Psoas muscle (tissue), 8 donors: Measurements from ENCODE around the gene COL17A1. TPM values are rescaled to one million over a fixed set of nuclear protein-coding genes. Genes with fewer than 3 reads are reported as not detected.

ENCODE experiments used
- ATAC-seq, 4 donors: fragments of 200-7000 bp; cut with Tn5 transposase; one replicate each; pipeline ENCODE4 v1.9.1; 2020; ENCODE audit warnings: moderate library complexity in 3 of 4, mild to moderate bottlenecking in 2 of 4
- DNase-seq, 2 donors: peaks; one replicate each; pipeline ENCODE4 v3.0.0-alpha.2; 2020
- H3K27ac ChIP-seq: fragments of 200-600 bp; one replicate; pipeline ENCODE4 v1.8.0; 2022
- H3K27me3 ChIP-seq, 3 donors: fragments of 200-600 bp in 1 of 3; one replicate each; pipeline versions ENCODE4 v1.6.1 to v1.8.0; 2013 to 2022; ENCODE audit warnings: low read length in 2 of 3, mild to moderate bottlenecking in 2 of 3, moderate library complexity in 1 of 3; ENCODE audit not compliant: insufficient read depth in 3 of 3
- H3K36me3 ChIP-seq, 2 donors: fragments of 200-600 bp in 1 of 2; one replicate each; pipeline versions ENCODE4 v1.6.1 to v1.8.0; 2013 to 2022; ENCODE audit warnings: low read depth in 1 of 2, mild to moderate bottlenecking in 1 of 2, moderate library complexity in 1 of 2; ENCODE audit not compliant: insufficient read depth in 1 of 2
- H3K4me1 ChIP-seq: fragments of 200-600 bp; one replicate; pipeline ENCODE4 v1.8.0; 2022
- H3K4me3 ChIP-seq: fragments of 200-600 bp; one replicate; pipeline ENCODE4 v1.8.0; 2022; ENCODE audit warnings: mild to moderate bottlenecking
- H3K9me3 ChIP-seq: fragments of 200-600 bp; one replicate; pipeline ENCODE4 v1.8.0; 2022
- WGBS, 3 donors: extraction: QIAGEN DNeasy Blood & Tissue Kit; methylation state at CpG; one replicate each; pipeline versions ENCODE4 v1.1.6 to v1.1.7; 2013; 5-methylcytosine and 5-hydroxymethylcytosine counted together
- intact Hi-C, 2 donors: fragments of 100-400 bp; cut with DNase I; formaldehyde crosslinking; loops; one replicate each; pipeline versions ENCODE4 v1.11.0 to v1.14.2; 2022
- polyA plus RNA-seq, 3 donors: library from polyadenylated mRNA; stranded (reverse); fragments of 200-250 nt; gene quantifications; one replicate each; pipeline ENCODE4 v1.2.3, GENCODE V29; 2013
- total RNA-seq, 4 donors: library from RNA; stranded (reverse); fragmentation: NEBNext Ultra II Directional in 2 of 4; extraction: Animal tissue kit (Norgen Biotek cat#: 25700) in 2 of 4; gene quantifications; one replicate each; pipeline versions ENCODE4 v1.2.1 to v1.2.4, GENCODE V29; 2021 to 2023
- TF ChIP-seq, protein P1 (sequence below): fragments of 200-600 bp; IDR thresholded peaks from one replicate; pipeline ENCODE4 v1.8.0; 2022; ENCODE audit warnings: antibody characterized with exemption
- donor health status: healthy with polysubstance abuse.
- donor health status: DM: no; HTN: no; CAD: no; lungs with moderate emphysema.
- donor health status: Bipolar disorder and iron deficiency.
- donor health status: healthy.
- donor health status: DM: yes; HTN: yes; CAD: no.
- donor health status: DM: no; HTN: no; CAD: no.
- donor health status: DM: no; HTN: no; CAD: no.
- donor health status: DM: yes; HTN: yes; CAD: no.

The COL17A1 gene
- total and polyA plus RNA-seq, 7 donors, result 0.01 to 0.18 (median 0.06) TPM; not detected in 3

DNA sequence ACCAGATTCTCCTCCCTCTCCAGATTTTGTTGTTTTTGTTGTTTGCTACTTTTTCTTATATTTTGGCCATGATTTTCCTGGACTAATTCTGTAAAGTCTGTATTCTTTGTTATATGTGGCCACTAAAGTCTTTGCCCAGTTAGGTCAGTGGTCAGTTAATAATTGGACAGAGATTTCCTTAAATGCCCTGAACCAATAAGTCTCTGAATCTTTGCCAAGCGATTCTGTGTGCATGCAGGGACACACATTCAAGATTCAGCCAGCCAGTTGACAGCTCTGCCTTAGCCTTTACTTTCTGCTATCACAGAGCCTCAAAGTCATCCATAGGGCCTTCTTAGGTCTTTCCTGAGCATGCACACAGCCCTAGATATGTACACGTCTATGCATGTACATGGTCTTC, 11.0 kb upstream of the COL17A1 start:
- intact Hi-C loops, result no loop called here
- TF ChIP-seq, protein P1, sequence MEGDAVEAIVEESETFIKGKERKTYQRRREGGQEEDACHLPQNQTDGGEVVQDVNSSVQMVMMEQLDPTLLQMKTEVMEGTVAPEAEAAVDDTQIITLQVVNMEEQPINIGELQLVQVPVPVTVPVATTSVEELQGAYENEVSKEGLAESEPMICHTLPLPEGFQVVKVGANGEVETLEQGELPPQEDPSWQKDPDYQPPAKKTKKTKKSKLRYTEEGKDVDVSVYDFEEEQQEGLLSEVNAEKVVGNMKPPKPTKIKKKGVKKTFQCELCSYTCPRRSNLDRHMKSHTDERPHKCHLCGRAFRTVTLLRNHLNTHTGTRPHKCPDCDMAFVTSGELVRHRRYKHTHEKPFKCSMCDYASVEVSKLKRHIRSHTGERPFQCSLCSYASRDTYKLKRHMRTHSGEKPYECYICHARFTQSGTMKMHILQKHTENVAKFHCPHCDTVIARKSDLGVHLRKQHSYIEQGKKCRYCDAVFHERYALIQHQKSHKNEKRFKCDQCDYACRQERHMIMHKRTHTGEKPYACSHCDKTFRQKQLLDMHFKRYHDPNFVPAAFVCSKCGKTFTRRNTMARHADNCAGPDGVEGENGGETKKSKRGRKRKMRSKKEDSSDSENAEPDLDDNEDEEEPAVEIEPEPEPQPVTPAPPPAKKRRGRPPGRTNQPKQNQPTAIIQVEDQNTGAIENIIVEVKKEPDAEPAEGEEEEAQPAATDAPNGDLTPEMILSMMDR, result no peak
- Histone ChIP-seq H3K4me1 (no peaks in the 10 kb centered on the region), H3K4me3 (no peak overlapping the region), H3K27me3 (no peaks in the 10 kb centered on the region), H3K36me3 (no peaks in the 10 kb centered on the region), H3K27ac (no peak overlapping the region), H3K9me3 (peaks cover 4% of the 10 kb centered on the region)
- WGBS, 3 donors, result 89 to 93% (median 92%) methylated on average over 2 of the region's 2 CpGs
- no peak for DNase-seq
- ATAC-seq, result no peak

- Histone ChIP-seq H3K27me3 (peaks cover 0 to 2% (median 0%) of the 10 kb centered on the region in 3 donors), H3K9me3 (peaks cover 4% of the 10 kb centered on the region), H3K4me1 (no peaks in the 10 kb centered on the region), H3K4me3 (no peak overlapping the region), H3K27ac (no peak overlapping the region), H3K36me3 (no peaks in the 10 kb centered on the region)
- ATAC-seq (no peak), DNase-seq (no peak)
- TF ChIP-seq, protein P1, result no peak
- intact Hi-C loops, result no loop called here
These were observed 7.1 kb upstream of the COL17A1 start for GRCh38 chr10:104092749-104093148.

- Histone ChIP-seq H3K27me3 (peaks cover 0 to 2% (median 0%) of the 10 kb centered on the region in 3 donors), H3K36me3 (no peaks in the 10 kb centered on the region), H3K4me3 (no peak overlapping the region), H3K9me3 (peaks cover 4% of the 10 kb centered on the region), H3K27ac (no peak overlapping the region), H3K4me1 (no peaks in the 10 kb centered on the region)
- ATAC-seq, result no peak
- WGBS, 3 donors, result 56 to 71% (median 65%) methylated on average over 2 of the region's 2 CpGs
- intact Hi-C loops, result no loop called here
- no peak for DNase-seq
- TF ChIP-seq, protein P1, result no peak
These were observed 4.9 kb upstream of the COL17A1 start for GRCh38 chr10:104090611-104091010.

GRCh38 chr10:104089621-104090020, 3.9 kb upstream of the COL17A1 start:
- Histone ChIP-seq H3K4me1 (no peaks in the 10 kb centered on the region), H3K27ac (no peak overlapping the region), H3K9me3 (peaks cover 4% of the 10 kb centered on the region), H3K36me3 (no peaks in the 10 kb centered on the region), H3K4me3 (no peak overlapping the region), H3K27me3 (peaks cover 0 to 2% (median 0%) of the 10 kb centered on the region in 3 donors)
- ATAC-seq (no peak), DNase-seq (no peak)
- TF ChIP-seq, protein P1, result no peak
- WGBS, 3 donors, result 55 to 71% (median 63%) methylated on average over 3 of the region's 3 CpGs
- intact Hi-C loops, result no loop called here

DNA sequence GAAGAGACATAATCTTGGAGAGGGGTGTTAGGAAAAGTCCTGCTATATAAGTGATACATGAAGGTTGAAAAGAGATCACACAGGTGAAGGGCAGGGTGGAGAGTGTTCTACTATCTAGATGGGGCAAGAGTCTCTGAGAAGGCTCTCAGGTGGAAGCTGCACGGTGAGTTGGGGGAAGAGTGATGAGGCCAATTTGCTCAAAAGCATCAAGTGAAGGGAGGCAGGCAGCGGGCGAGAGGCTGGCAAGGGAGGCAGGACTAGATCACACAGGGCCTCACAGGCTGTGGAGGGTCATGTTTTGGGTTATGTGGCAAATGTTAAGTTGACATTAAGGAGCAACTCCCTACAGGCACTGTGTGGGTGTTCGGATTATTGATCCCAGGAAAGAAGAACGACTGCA, 2.6 kb upstream of the COL17A1 start:
- no peak overlapping the region for H3K4me3 ChIP-seq
- no peak for ATAC-seq
- intact Hi-C loops, result no loop called here

More for the DNA sequence above, 2.6 kb upstream of the COL17A1 start:
- H3K27me3 ChIP-seq, result peaks cover 0 to 2% (median 0%) of the 10 kb centered on the region in 3 donors
- TF ChIP-seq, protein P1, result no peak
- no peaks in the 10 kb centered on the region for H3K9me3 ChIP-seq
- WGBS, 3 donors, result 81 to 95% (median 88%) methylated on average over 5 of the region's 5 CpGs
- no peak for DNase-seq
- no peaks in the 10 kb centered on the region for H3K36me3 ChIP-seq
- H3K4me1 ChIP-seq, result no peaks in the 10 kb centered on the region
- H3K27ac ChIP-seq, result no peak overlapping the region
